Measurements from ENCODE around the gene PGRMC2. TPM values are rescaled to one million over a fixed set of nuclear protein-coding genes. Genes with fewer than 3 reads are reported as not detected.

PGRMC2 gene
- 7.9 and 12.4 TPM in 2 replicates for total RNA-seq

- peak within 1 kb of the TSS; percentile 54 for H3K4me3 ChIP-seq (ENCODE audit: low read depth, low read length)
These were observed at the start of gene PGRMC2 for GRCh38 chr4:128287141-128287870. Gene PGRMC2 (minus strand): TSS chr4:128287813. CDS start chr4:128287790, 23 bp downstream.

GRCh38 chr4:128335541-128335940 lies 47.9 kb upstream of the PGRMC2 start:
- Histone ChIP-seq H3K27me3 (ENCODE audit: control insufficient read depth, insufficient read depth, low read length) (no peaks in the 10 kb centered on the region), H3K36me3 (ENCODE audit: control insufficient read depth, insufficient read depth, low read length) (no peaks in the 10 kb centered on the region), H3K4me3 (ENCODE audit: low read depth, low read length) (no peak overlapping the region)
- no peak for FAIRE-seq
- DNase-seq (ENCODE audit: low read depth), result peak; percentile 55
- no peak for TF ChIP-seq CTCF (IDR thresholded peaks at IDR 0.05; ENCODE audit: insufficient read depth, low read length, severe bottlenecking)

More at GRCh38 chr4:128287141-128287870, at the start of gene PGRMC2:
- no peak for TF ChIP-seq CTCF (IDR thresholded peaks at IDR 0.05; ENCODE audit: insufficient read depth, low read length, severe bottlenecking)
- FAIRE-seq, result no peak
- no peak for DNase-seq (ENCODE audit: low read depth)
- Histone ChIP-seq H3K36me3 (ENCODE audit: control insufficient read depth, insufficient read depth, low read length) (no peaks in the 10 kb centered on the region), H3K27me3 (ENCODE audit: control insufficient read depth, insufficient read depth, low read length) (no peaks in the 10 kb centered on the region)

- FAIRE-seq, result no peak
- no peak for TF ChIP-seq CTCF (IDR thresholded peaks at IDR 0.05; ENCODE audit: insufficient read depth, low read length, severe bottlenecking)
- no peak for DNase-seq (ENCODE audit: low read depth)
- H3K36me3 ChIP-seq (ENCODE audit: control insufficient read depth, insufficient read depth, low read length), result no peaks in the 10 kb centered on the region
- no peak overlapping the region for H3K4me3 ChIP-seq (ENCODE audit: low read depth, low read length)
- no peaks in the 10 kb centered on the region for H3K27me3 ChIP-seq (ENCODE audit: control insufficient read depth, insufficient read depth, low read length)
These were observed 46.6 kb upstream of the PGRMC2 start for GRCh38 chr4:128334256-128334655.

- no peak for TF ChIP-seq CTCF (IDR thresholded peaks at IDR 0.05; ENCODE audit: insufficient read depth, low read length, severe bottlenecking)
- Histone ChIP-seq H3K36me3 (ENCODE audit: control insufficient read depth, insufficient read depth, low read length) (no peaks in the 10 kb centered on the region), H3K4me3 (ENCODE audit: low read depth, low read length) (no peak overlapping the region), H3K27me3 (ENCODE audit: control insufficient read depth, insufficient read depth, low read length) (no peaks in the 10 kb centered on the region)
- no peak for FAIRE-seq
- no peak for DNase-seq (ENCODE audit: low read depth)
These were observed 45.9 kb upstream of the PGRMC2 start for GRCh38 chr4:128333309-128334018.

- TF ChIP-seq CTCF (IDR thresholded peaks at IDR 0.05; ENCODE audit: insufficient read depth, low read length, severe bottlenecking), result no peak
- DNase-seq (ENCODE audit: low read depth) (no peak), FAIRE-seq (no peak)
- Histone ChIP-seq H3K27me3 (ENCODE audit: control insufficient read depth, insufficient read depth, low read length) (no peaks in the 10 kb centered on the region), H3K4me3 (ENCODE audit: low read depth, low read length) (no peak overlapping the region), H3K36me3 (ENCODE audit: control insufficient read depth, insufficient read depth, low read length) (no peaks in the 10 kb centered on the region)
These were observed 44.5 kb upstream of the PGRMC2 start for GRCh38 chr4:128332081-128332480.
